HG02642 (cell line): ENCODE measurements around the gene ARID1A.
A peak's percentile ranks its signal among the peaks of the same experiment; 100 is the strongest.

ENCODE experiments used
- ATAC-seq: cut with Tn5 transposase; IDR thresholded peaks from one replicate; pipeline ENCODE4 v1.9.1; 2021; ENCODE audit warnings: mild to moderate bottlenecking; ENCODE audit not compliant: unreplicated experiment, poor library complexity

The ARID1A gene

GRCh38 chr1:26752519-26752918 is 56.7 kb downstream of the ARID1A start:
- ATAC-seq = no peak

GRCh38 chr1:26754086-26754874 is 58.5 kb downstream of the ARID1A start:
- ATAC-seq = no peak

- ATAC-seq = no peak
Measured at GRCh38 chr1:26758358-26758757, 62.5 kb downstream of the ARID1A start.

- ATAC-seq = no peak
Measured at GRCh38 chr1:26759531-26759930, 63.7 kb downstream of the ARID1A start.

- ATAC-seq = no peak
Measured at GRCh38 chr1:26761217-26761616, 65.4 kb downstream of the ARID1A start.

GRCh38 chr1:26767714-26768113 is 71.9 kb downstream of the ARID1A start:
- ATAC-seq = no peak

- ATAC-seq = no peak
Measured at GRCh38 chr1:26768755-26769154, 72.9 kb downstream of the ARID1A start.

GRCh38 chr1:26771285-26771642 is 75.4 kb downstream of the ARID1A start:
- ATAC-seq = no peak

GRCh38 chr1:26771643-26772321 is 76.0 kb downstream of the ARID1A start:
- peak; percentile 53 for ATAC-seq

GRCh38 chr1:26772687-26773086 is 76.9 kb downstream of the ARID1A start:
- no peak for ATAC-seq

GRCh38 chr1:26774462-26774861 is 78.6 kb downstream of the ARID1A start:
- no peak for ATAC-seq

- no peak for ATAC-seq
Measured at GRCh38 chr1:26775666-26776065, 79.9 kb downstream of the ARID1A start.

- ATAC-seq = no peak
Measured at GRCh38 chr1:26779098-26779668, 83.4 kb downstream of the ARID1A start.

GRCh38 chr1:26780344-26780957 is 84.6 kb downstream of the ARID1A start:
- no peak for ATAC-seq

- no peak for ATAC-seq
Measured at GRCh38 chr1:26781206-26781825, 85.5 kb downstream of the ARID1A start.

GRCh38 chr1:26782521-26783212 is 86.9 kb downstream of the ARID1A start:
- no peak for ATAC-seq

- ATAC-seq = no peak
Measured at GRCh38 chr1:26783646-26784022, 87.8 kb downstream of the ARID1A start.

- ATAC-seq = no peak
Measured at GRCh38 chr1:26784023-26784871, 88.4 kb downstream of the ARID1A start.

- ATAC-seq = no peak
Measured at GRCh38 chr1:26784886-26785285, 89.1 kb downstream of the ARID1A start.
